ENCODE data around the gene CLASRP. TPM values are rescaled to one million over a fixed set of nuclear protein-coding genes. Genes with fewer than 3 reads are reported as not detected.
A peak's percentile ranks its signal among the peaks of the same experiment; 100 is the strongest.

CLASRP gene
- total RNA-seq, 1 donor from 2014 or later = 172 TPM

- Mint-ChIP-seq H3K36me3 (ENCODE audit: low read depth) (peaks cover 78% of the 10 kb centered on the region), H3K27me3 (no peaks in the 10 kb centered on the region), H3K4me3 (no peak overlapping the region), H3K9me3 (no peaks in the 10 kb centered on the region), H3K4me1 (no peaks in the 10 kb centered on the region), H3K27ac (no peak overlapping the region)
- intact Hi-C loops (cut with micrococcal nuclease) = no loop called here
- TF ChIP-seq CTCF (IDR thresholded peaks at IDR 0.05) = no peak
- no peak for DNase-seq
- POLR2A ChIA-PET = interaction anchor here (0.5 to 1.2 kb wide), 3 partner anchors 12 to 38 kb away, joined by 3 read pairs; no protein-coding TSS in a partner anchor
- no peak for ATAC-seq (ENCODE audit: low read depth)
- CTCF ChIA-PET = interaction anchor here (0.9 kb wide), 1 partner anchor 32 kb away, joined by 4 read pairs; no protein-coding TSS in a partner anchor
Observed at GRCh38 chr19:45027371-45027770, 11.5 kb upstream of the CLASRP start.

- Mint-ChIP-seq H3K4me1 (no peaks in the 10 kb centered on the region), H3K27me3 (no peaks in the 10 kb centered on the region), H3K4me3 (no peak overlapping the region), H3K27ac (no peak overlapping the region), H3K36me3 (ENCODE audit: low read depth) (peaks cover 85% of the 10 kb centered on the region), H3K9me3 (no peaks in the 10 kb centered on the region)
- intact Hi-C loops (cut with micrococcal nuclease) = no loop called here
- DNase-seq (no peak), ATAC-seq (ENCODE audit: low read depth) (no peak)
- POLR2A ChIA-PET = no interaction called here
- TF ChIP-seq CTCF (IDR thresholded peaks at IDR 0.05) = no peak
- CTCF ChIA-PET = no interaction called here
Observed at GRCh38 chr19:45030825-45031224, 8.0 kb upstream of the CLASRP start.

- ChIA-PET POLR2A (interaction anchor here (0.5 to 1.9 kb wide), 3 partner anchors 30 to 773 kb away, joined by 3 to 6 read pairs (median 5); partner anchors contain the start of gene ZNF233), CTCF (no interaction called here)
- no peaks in the 10 kb centered on the region for H3K9me3 Mint-ChIP-seq
- H3K27me3 Mint-ChIP-seq = no peaks in the 10 kb centered on the region
- DNase-seq = no peak
- H3K27ac Mint-ChIP-seq = no peak overlapping the region
- TF ChIP-seq CTCF (IDR thresholded peaks at IDR 0.05) = no peak
- intact Hi-C loops (cut with micrococcal nuclease) = no loop called here
- no peak overlapping the region for H3K4me3 Mint-ChIP-seq
- H3K4me1 Mint-ChIP-seq = no peaks in the 10 kb centered on the region
- H3K36me3 Mint-ChIP-seq (ENCODE audit: low read depth) = peaks cover 86% of the 10 kb centered on the region
- ATAC-seq (ENCODE audit: low read depth) = no peak
Observed at GRCh38 chr19:45032421-45032820, 6.4 kb upstream of the CLASRP start.

GRCh38 chr19:45035755-45036154, 3.1 kb upstream of the CLASRP start:
- no peak for TF ChIP-seq CTCF (IDR thresholded peaks at IDR 0.05)
- DNase-seq (no peak), ATAC-seq (ENCODE audit: low read depth) (no peak)
- H3K27ac Mint-ChIP-seq = no peak overlapping the region
- POLR2A ChIA-PET = interaction anchor here (1.2 to 1.5 kb wide), 2 partner anchors 19 to 34 kb away, joined by 3 to 4 read pairs; no protein-coding TSS in a partner anchor
- intact Hi-C loops (cut with micrococcal nuclease) = loop anchor here (5.0 kb wide), 1 partner anchor 57 kb away; the partner anchor contains the start of gene PPP1R37
- H3K9me3 Mint-ChIP-seq = no peaks in the 10 kb centered on the region
- CTCF ChIA-PET = no interaction called here
- peaks cover 22% of the 10 kb centered on the region for H3K4me1 Mint-ChIP-seq
- H3K4me3 Mint-ChIP-seq = no peak overlapping the region
- H3K27me3 Mint-ChIP-seq = no peaks in the 10 kb centered on the region
- H3K36me3 Mint-ChIP-seq (ENCODE audit: low read depth) = peaks cover 82% of the 10 kb centered on the region

- POLR2A ChIA-PET = interaction anchor here (2.0 to 5.0 kb wide), 5 partner anchors 10 to 82 kb away, joined by 9 to 66 read pairs (median 15); partner anchors contain the start of genes CLPTM1 and RELB
Observed at GRCh38 chr19:45037393-45038169, 1.3 kb upstream of the CLASRP start.

More at GRCh38 chr19:45037393-45038169, 1.3 kb upstream of the CLASRP start:
- Mint-ChIP-seq H3K27ac (no peak overlapping the region), H3K4me1 (peaks cover 37% of the 10 kb centered on the region), H3K9me3 (no peaks in the 10 kb centered on the region), H3K27me3 (no peaks in the 10 kb centered on the region), H3K4me3 (peak overlapping the region; percentile 24), H3K36me3 (ENCODE audit: low read depth) (peaks cover 81% of the 10 kb centered on the region)
- DNase-seq = no peak
- CTCF ChIA-PET = interaction anchor here (1.1 kb wide), 1 partner anchor 10 kb away, joined by 3 read pairs; no protein-coding TSS in a partner anchor
- intact Hi-C loops (cut with micrococcal nuclease) = loop anchor here (2.0 to 5.0 kb wide), 4 partner anchors 15 to 147 kb away; partner anchors contain the start of genes PPP1R37 and TOMM40
- no peak for ATAC-seq (ENCODE audit: low read depth)
- TF ChIP-seq CTCF (IDR thresholded peaks at IDR 0.05) = no peak

All from activated B cell treated with CpG ODN at 0.5 μM for 24 hours (primary cell).